ENCODE measurements around the gene SIMC1.
"Not testable (repeated sequence)": the region's sequence is repeated elsewhere in the genome, so short reads cannot be mapped to it uniquely, and the experiment has no call there.

- not testable (repeated sequence) for TF ChIP-seq CTCF, POLR2A (IDR thresholded peaks at IDR 0.05)
These were observed 16.2 kb upstream of the SIMC1 start for GRCh38 chr5:176222006-176222405.
